Measurements from ENCODE around the gene COL17A1. TPM values are rescaled to one million over a fixed set of nuclear protein-coding genes. Genes with fewer than 3 reads are reported as not detected.

COL17A1 gene
- total and polyA plus RNA-seq, 2 of the 13 experiments (the other 11 are each of a cell fraction or from before 2014, with no cell fraction given): 0.03 TPM; not detected in 1

GRCh38 chr10:104121485-104122224, 36.0 kb upstream of the COL17A1 start, which contains the start of gene SFR1 (continued):
- peak; percentile 90 for TF ChIP-seq CTCF (CRISPR knock-in tag; IDR thresholded peaks at IDR 0.05)
- peak; percentile 75 for TF ChIP-seq ZNF18 (CRISPR knock-in tag; IDR thresholded peaks at IDR 0.05; ENCODE audit: insufficient replicate concordance)
- TF ChIP-seq SP1 (IDR thresholded peaks at IDR 0.05): no peak
- TF ChIP-seq SP1 (CRISPR knock-in tag; IDR thresholded peaks at IDR 0.05): peak; percentile 90
- TF ChIP-seq ZNF691 (CRISPR knock-in tag; IDR thresholded peaks at IDR 0.05; ENCODE audit: borderline replicate concordance, low read depth): peak; percentile 56; the same call in 1 of the 2 replicates
- peak; percentile 87; the same call in 1 of the 2 replicates for TF ChIP-seq SIN3A (IDR thresholded peaks at IDR 0.05; ENCODE audit: borderline replicate concordance, low read depth, low read length)
- TF ChIP-seq PCBP1 (IDR thresholded peaks at IDR 0.05; ENCODE audit: borderline replicate concordance, low read depth, low read length): no peak
- TF ChIP-seq ZHX2 (IDR thresholded peaks at IDR 0.05; ENCODE audit: low read depth): peak; percentile 60; the same call in 1 of the 2 replicates
- no peak for TF ChIP-seq ZHX2 (CRISPR knock-in tag; IDR thresholded peaks at IDR 0.05; ENCODE audit: borderline replicate concordance)
- TF ChIP-seq KLF12 (CRISPR knock-in tag; IDR thresholded peaks at IDR 0.05; ENCODE audit: borderline replicate concordance): peak; percentile 65; the same call in 1 of the 2 replicates
- 0 out of 2 replicates have a peak, but pooled peaks have one; percentile 56 for TF ChIP-seq ZBTB34 (CRISPR knock-in tag; IDR thresholded peaks at IDR 0.05)
- TF ChIP-seq HIVEP1 (CRISPR knock-in tag; IDR thresholded peaks at IDR 0.05): peak; percentile 97
- TF ChIP-seq ZNF567 (CRISPR knock-in tag; IDR thresholded peaks at IDR 0.05; ENCODE audit: borderline replicate concordance): no peak
- no peak for TF ChIP-seq PRMT3 (CRISPR knock-in tag; IDR thresholded peaks at IDR 0.05; ENCODE audit: borderline replicate concordance, low read depth)
- TF ChIP-seq PHF5A (CRISPR knock-in tag; IDR thresholded peaks at IDR 0.05; ENCODE audit: low read depth, unreplicated experiment): peak; percentile 70
- TF ChIP-seq ZSCAN25 (CRISPR knock-in tag; IDR thresholded peaks at IDR 0.05): no peak; the same call in 1 of the 2 replicates
